NT2/D1 (cell line): ENCODE measurements around the gene TIAM2.
A peak's percentile ranks its signal among the peaks of the same experiment; 100 is the strongest.

Experiments
- DNase-seq: peaks from one replicate; pipeline ENCODE4 v3.0.0-alpha.2; 2011; ENCODE audit warnings: low read depth, low spot score
- H3K27me3 ChIP-seq: 2 replicates; pipeline ENCODE4 v1.6.0; 2011; ENCODE audit warnings: mild to moderate bottlenecking; ENCODE audit not compliant: insufficient read length, insufficient read depth
- H3K36me3 ChIP-seq: 2 replicates; pipeline ENCODE4 v1.6.1; 2011; ENCODE audit warnings: mild to moderate bottlenecking, low read length, mixed read lengths; ENCODE audit not compliant: insufficient read depth, insufficient read length
- H3K4me1 ChIP-seq: 2 replicates; pipeline ENCODE4 v1.5.1; 2011; ENCODE audit not compliant: insufficient read depth, insufficient read length
- H3K4me3 ChIP-seq: 2 replicates; pipeline ENCODE4 v1.5.1; 2011; ENCODE audit warnings: low read depth; ENCODE audit not compliant: insufficient read length
- H3K9ac ChIP-seq: 2 replicates; pipeline ENCODE4 v1.6.0; 2011; ENCODE audit warnings: low read depth; ENCODE audit not compliant: insufficient read length
- H3K9me3 ChIP-seq: 2 replicates; pipeline ENCODE4 v1.5.1; 2011; ENCODE audit warnings: mild to moderate bottlenecking, low read length; ENCODE audit not compliant: insufficient read depth
- SUZ12 ChIP-seq: IDR thresholded peaks from 2 replicates; pipeline ENCODE4 v1.6.1; 2011; ENCODE audit not compliant: insufficient read length, insufficient read depth; ENCODE audit errors: extremely low read depth
- YY1 ChIP-seq: IDR thresholded peaks from 2 replicates; pipeline ENCODE4 v1.6.1; 2011; ENCODE audit not compliant: insufficient read length, insufficient read depth
- ZNF274 ChIP-seq: IDR thresholded peaks from 2 replicates; pipeline ENCODE4 v1.6.1; 2011; ENCODE audit warnings: mild to moderate bottlenecking, low read depth, low read length

The TIAM2 gene

GRCh38 chr6:155252581-155252980, 257.5 kb downstream of the TIAM2 start:
- TF ChIP-seq ZNF274 (no peak), SUZ12 (no peak), YY1 (no peak)
- peaks cover 69% of the 10 kb centered on the region for H3K36me3 ChIP-seq

DNA sequence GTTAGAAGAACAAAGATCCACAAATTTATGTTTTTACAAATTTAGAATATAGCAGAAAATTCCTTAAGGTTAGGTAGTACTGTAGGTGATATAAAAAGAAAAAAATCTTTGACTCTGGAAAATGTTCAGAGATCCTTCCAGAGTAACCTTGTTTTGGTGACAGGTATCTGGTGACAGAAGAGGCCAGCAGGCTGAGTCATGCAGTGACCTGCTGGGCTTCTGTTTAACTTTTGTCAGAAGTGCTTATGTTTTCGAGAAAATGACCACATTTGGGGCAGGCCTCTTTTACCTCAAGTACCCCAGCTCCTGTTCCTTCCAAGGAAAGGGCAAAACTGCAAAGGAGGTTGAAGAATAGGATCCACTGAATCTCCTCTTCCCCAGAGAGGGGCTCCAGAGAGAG, 258.2 kb downstream of the TIAM2 start:
- peak; percentile 39 for DNase-seq
- Histone ChIP-seq H3K27me3 (no peaks in the 10 kb centered on the region), H3K9ac (no peak overlapping the region), H3K4me1 (peaks cover 4% of the 10 kb centered on the region), H3K4me3 (no peak overlapping the region), H3K36me3 (peaks cover 71% of the 10 kb centered on the region), H3K9me3 (no peaks in the 10 kb centered on the region)
- TF ChIP-seq ZNF274 (no peak), YY1 (no peak), SUZ12 (no peak)

More at GRCh38 chr6:155252581-155252980, 257.5 kb downstream of the TIAM2 start:
- no peak for DNase-seq
- Histone ChIP-seq H3K27me3 (no peaks in the 10 kb centered on the region), H3K9ac (no peak overlapping the region), H3K4me1 (peaks cover 4% of the 10 kb centered on the region), H3K4me3 (no peak overlapping the region), H3K9me3 (no peaks in the 10 kb centered on the region)

GRCh38 chr6:155254139-155254538, 259.0 kb downstream of the TIAM2 start:
- DNase-seq, result no peak
- TF ChIP-seq SUZ12 (no peak), YY1 (no peak), ZNF274 (no peak)
- Histone ChIP-seq H3K4me3 (no peak overlapping the region), H3K9me3 (no peaks in the 10 kb centered on the region), H3K9ac (no peak overlapping the region), H3K4me1 (peaks cover 6% of the 10 kb centered on the region), H3K36me3 (peaks cover 75% of the 10 kb centered on the region), H3K27me3 (no peaks in the 10 kb centered on the region)

DNA sequence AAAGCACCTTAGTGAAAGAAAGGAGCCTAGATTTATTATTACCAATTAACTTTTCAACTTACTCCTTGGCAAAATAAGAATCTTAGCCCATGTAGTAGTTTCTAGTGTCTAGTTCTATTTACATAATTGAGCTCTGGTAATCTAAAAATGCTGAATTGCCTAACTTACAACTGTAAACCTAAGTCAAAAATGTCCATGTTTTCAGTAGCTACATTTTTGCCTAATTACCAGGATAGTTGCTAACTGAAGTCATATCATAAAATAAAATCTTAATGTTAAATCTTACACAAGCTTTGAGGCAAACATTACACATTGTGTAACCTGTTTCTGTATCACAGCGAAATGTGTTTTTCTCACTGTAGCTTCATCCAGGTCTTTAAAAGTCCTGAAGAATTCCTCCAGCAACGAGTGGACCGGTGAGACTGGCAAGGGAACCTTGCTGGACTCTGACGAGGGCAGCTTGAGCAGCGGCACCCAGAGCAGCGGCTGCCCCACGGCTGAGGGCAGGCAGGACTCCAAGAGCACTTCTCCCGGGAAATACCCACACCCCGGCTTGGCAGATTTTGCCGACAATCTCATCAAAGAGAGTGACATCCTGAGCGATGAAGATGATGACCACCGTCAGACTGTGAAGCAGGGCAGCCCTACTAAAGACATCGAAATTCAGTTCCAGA, 261.1 kb downstream of the TIAM2 start:
- Histone ChIP-seq H3K27me3 (no peaks in the 10 kb centered on the region), H3K4me1 (peaks cover 6% of the 10 kb centered on the region), H3K36me3 (peaks cover 76% of the 10 kb centered on the region), H3K4me3 (no peak overlapping the region), H3K9ac (no peak overlapping the region), H3K9me3 (no peaks in the 10 kb centered on the region)
- DNase-seq, result no peak
- TF ChIP-seq ZNF274 (no peak), SUZ12 (no peak)

- no peak for DNase-seq
- H3K27me3 ChIP-seq, result no peaks in the 10 kb centered on the region
- H3K4me1 ChIP-seq, result peaks cover 3% of the 10 kb centered on the region
- H3K9me3 ChIP-seq, result no peaks in the 10 kb centered on the region
- H3K36me3 ChIP-seq, result peaks cover 70% of the 10 kb centered on the region
- TF ChIP-seq YY1 (no peak), ZNF274 (no peak), SUZ12 (no peak)
- no peak overlapping the region for H3K9ac ChIP-seq
- no peak overlapping the region for H3K4me3 ChIP-seq
These were observed 262.7 kb downstream of the TIAM2 start for GRCh38 chr6:155257796-155258195.

DNA sequence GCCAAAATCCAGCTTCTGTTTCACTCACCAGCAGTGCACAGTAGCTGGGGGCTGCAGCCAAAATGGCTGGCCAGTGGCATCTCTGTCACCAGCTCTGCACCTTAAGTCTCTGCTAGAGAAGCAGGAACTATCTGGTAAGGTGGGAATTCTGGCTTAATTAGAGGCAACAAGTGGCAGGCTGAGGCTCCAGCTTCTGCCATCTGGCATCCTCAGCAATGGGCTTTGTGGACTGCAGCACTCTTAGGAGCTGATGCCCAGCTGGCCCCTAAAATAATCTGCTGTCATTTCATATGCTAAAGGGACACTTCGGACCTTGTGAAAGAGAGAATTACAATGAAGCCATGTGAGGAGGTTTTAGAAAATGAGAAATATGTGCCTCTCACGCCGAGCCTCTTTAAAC, 264.1 kb downstream of the TIAM2 start:
- no peak for DNase-seq
- no peak for TF ChIP-seq YY1
- TF ChIP-seq SUZ12, result no peak
- TF ChIP-seq ZNF274, result no peak
- Histone ChIP-seq H3K9me3 (no peaks in the 10 kb centered on the region), H3K4me1 (peaks cover 2% of the 10 kb centered on the region), H3K9ac (no peak overlapping the region), H3K4me3 (no peak overlapping the region), H3K27me3 (no peaks in the 10 kb centered on the region), H3K36me3 (peaks cover 67% of the 10 kb centered on the region)

DNA sequence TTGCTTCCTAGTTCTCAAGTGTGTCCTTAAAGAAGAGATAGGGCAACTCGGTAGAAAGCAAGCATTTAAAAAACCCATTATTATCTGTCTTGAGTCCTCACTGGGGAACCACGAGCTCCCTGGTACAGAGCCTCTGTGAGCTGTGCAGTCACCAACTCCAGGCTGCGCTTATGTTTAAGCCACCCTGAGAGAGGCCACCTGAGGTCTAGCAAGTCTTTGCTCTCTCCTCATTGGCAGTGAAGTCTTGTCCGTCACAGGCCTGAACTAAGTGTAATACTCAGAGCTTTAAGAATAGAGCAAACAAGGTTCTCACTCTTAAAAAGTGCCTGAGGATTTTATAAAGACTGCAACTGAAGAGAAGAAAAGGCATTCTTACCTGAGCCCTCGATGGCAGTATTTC, 264.8 kb downstream of the TIAM2 start:
- Histone ChIP-seq H3K9me3 (no peaks in the 10 kb centered on the region), H3K36me3 (peaks cover 60% of the 10 kb centered on the region), H3K27me3 (no peaks in the 10 kb centered on the region), H3K9ac (no peak overlapping the region), H3K4me1 (peaks cover 2% of the 10 kb centered on the region), H3K4me3 (no peak overlapping the region)
- DNase-seq, result no peak
- TF ChIP-seq ZNF274 (no peak), YY1 (no peak), SUZ12 (no peak)
